ENCODE results near the gene PPM1A.
A peak's percentile ranks its signal among the peaks of the same experiment; 100 is the strongest.

PPM1A gene

GRCh38 chr14:60294411-60295069 is 45.5 kb downstream of the PPM1A start:
- H3K4me3 ChIP-seq (replicated peaks in 1 of 2; ENCODE audit: low read depth in 2 of 2, low read length in 2 of 2) = no peak overlapping the region
- TF ChIP-seq CTCF (IDR thresholded peaks at IDR 0.05; ENCODE audit: low read depth, low read length) = no peak
- DNase-seq (ENCODE audit: low read depth in 2 of 2) = peak in 1 of 2 donors; percentile 14

- no peak for TF ChIP-seq CTCF (IDR thresholded peaks at IDR 0.05; ENCODE audit: low read depth, low read length)
- no peak for DNase-seq (ENCODE audit: low read depth in 2 of 2)
- no peak overlapping the region for H3K4me3 ChIP-seq (replicated peaks in 1 of 2; ENCODE audit: low read depth in 2 of 2, low read length in 2 of 2)
Measured at GRCh38 chr14:60300019-60300418, 51.0 kb downstream of the PPM1A start.

- H3K4me3 ChIP-seq (replicated peaks in 1 of 2; ENCODE audit: low read depth in 2 of 2, low read length in 2 of 2) = no peak overlapping the region
- DNase-seq (ENCODE audit: low read depth in 2 of 2) = no peak
- TF ChIP-seq CTCF (IDR thresholded peaks at IDR 0.05; ENCODE audit: low read depth, low read length) = no peak
Measured at GRCh38 chr14:60301685-60302084, 52.7 kb downstream of the PPM1A start.

GRCh38 chr14:60302663-60303062 is 53.6 kb downstream of the PPM1A start:
- DNase-seq (ENCODE audit: low read depth in 2 of 2) = no peak
- TF ChIP-seq CTCF (IDR thresholded peaks at IDR 0.05; ENCODE audit: low read depth, low read length) = no peak
- H3K4me3 ChIP-seq (replicated peaks in 1 of 2; ENCODE audit: low read depth in 2 of 2, low read length in 2 of 2) = no peak overlapping the region

- TF ChIP-seq CTCF (IDR thresholded peaks at IDR 0.05; ENCODE audit: low read depth, low read length) = no peak
- no peak for DNase-seq (ENCODE audit: low read depth in 2 of 2)
- H3K4me3 ChIP-seq (replicated peaks in 1 of 2; ENCODE audit: low read depth in 2 of 2, low read length in 2 of 2) = no peak overlapping the region
Measured at GRCh38 chr14:60303745-60304144, 54.7 kb downstream of the PPM1A start.

- no peak for TF ChIP-seq CTCF (IDR thresholded peaks at IDR 0.05; ENCODE audit: low read depth, low read length)
- no peak for DNase-seq (ENCODE audit: low read depth in 2 of 2)
- no peak overlapping the region for H3K4me3 ChIP-seq (replicated peaks in 1 of 2; ENCODE audit: low read depth in 2 of 2, low read length in 2 of 2)
Measured at GRCh38 chr14:60304509-60304908, 55.5 kb downstream of the PPM1A start.

Measured in cardiac fibroblast (primary cell).